Right renal cortex interstitium (tissue), 3 donors: ENCODE data around the gene SUSD6. TPM values are rescaled to one million over a fixed set of nuclear protein-coding genes. Genes with fewer than 3 reads are reported as not detected.
"Not testable (repeated sequence)": the region's sequence is repeated elsewhere in the genome, so short reads cannot be mapped to it uniquely, and the experiment has no call there.

Source experiments
- DNase-seq, 3 donors: peaks; one replicate each; pipeline ENCODE4 v3.0.0-alpha.2; 2013; ENCODE audit warnings: low read depth in 3 of 3, low spot score in 2 of 3
- polyA plus RNA-seq, 3 donors: library from polyadenylated mRNA; unstranded; fragments of 120-200 nt; gene quantifications; one replicate each; pipeline ENCODE4 v1.2.1, GENCODE V29; 2013; ENCODE audit not compliant: insufficient read length in 3 of 3

SUSD6 gene
- polyA plus RNA-seq, 3 donors, result 20.2 to 22.0 (median 20.3) TPM

DNA sequence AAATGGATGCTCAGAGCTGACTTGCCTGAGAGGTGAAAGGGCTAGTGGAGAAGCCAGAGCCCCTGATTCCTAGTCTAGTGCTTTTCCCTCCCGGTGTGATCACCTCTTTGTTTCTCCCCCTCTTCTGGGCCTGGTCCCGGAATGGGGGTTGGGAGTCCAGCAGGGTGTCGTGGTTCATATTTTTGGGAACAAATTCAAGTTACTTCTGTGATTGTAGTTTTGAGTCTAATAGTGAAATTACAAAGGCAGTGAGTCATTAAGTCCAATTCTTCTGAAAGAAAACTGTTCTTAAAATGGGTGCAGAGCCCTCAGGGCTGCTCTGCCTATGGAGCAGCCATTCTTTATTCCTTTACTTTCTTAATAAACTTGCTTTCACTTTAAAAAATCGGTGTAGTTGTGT is 7.6 kb downstream of the SUSD6 start:
- no peak for DNase-seq

DNA sequence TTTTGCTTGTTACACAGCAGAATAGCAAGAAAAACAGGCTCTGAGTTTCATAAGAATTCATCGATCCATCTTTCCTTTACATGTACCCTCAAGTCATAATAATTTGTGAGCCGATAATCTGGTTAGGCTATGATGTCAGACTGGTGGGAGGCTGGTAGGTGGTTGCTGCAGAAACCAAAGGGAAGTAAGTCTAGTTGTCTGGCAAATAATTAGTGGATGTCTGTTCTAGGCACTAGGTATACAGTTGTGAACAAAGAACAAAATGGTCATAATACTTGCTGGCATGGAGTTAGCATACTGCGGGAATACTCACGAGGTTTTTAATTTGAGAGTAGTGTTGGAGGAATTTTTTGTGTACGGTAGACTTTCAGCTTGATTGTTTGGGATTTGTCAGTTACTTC is 8.8 kb downstream of the SUSD6 start:
- DNase-seq, result no peak

DNA sequence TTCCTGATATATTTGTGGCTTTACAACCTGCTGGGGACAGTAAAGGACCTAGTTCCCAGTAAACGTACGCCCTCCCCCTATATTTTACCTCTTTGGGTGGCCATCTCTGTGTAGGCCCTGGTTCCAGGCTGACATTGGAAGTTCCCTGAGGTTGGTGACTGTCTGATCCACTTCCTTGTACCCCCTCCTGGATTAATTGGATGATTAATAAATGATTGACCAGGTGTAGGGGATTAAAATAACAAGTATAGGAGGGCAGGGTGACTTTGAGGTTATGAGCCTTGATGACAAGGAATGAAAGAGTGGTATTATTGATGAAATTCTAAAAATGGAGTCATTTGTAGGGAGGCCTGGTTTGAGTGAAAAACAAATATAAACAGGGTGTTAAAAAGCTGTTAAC is 9.6 kb downstream of the SUSD6 start:
- DNase-seq, result no peak

- DNase-seq, result no peak
Measured at GRCh38 chr14:69624136-69624535, 12.7 kb downstream of the SUSD6 start.

- DNase-seq, result no peak
Measured at GRCh38 chr14:69625299-69626131, 14.1 kb downstream of the SUSD6 start.

DNA sequence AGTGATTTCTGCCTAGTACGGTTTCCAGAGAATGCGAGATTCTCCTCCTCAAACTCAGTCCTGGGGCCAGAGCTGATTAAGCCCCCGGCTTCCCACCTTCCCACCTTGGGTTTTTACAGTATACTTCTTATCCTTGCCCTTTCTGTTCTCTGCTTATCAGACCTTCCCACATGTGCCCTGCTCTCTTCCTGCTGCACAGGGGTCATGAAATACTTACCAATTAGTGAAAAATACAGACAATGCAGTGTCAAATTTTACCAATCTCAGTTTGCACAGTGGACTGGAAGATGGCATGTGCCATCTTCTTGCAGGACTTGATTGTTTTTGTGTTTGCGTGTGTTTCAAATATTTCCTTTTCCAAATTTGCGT is 14.7 kb downstream of the SUSD6 start:
- no peak for DNase-seq

DNA sequence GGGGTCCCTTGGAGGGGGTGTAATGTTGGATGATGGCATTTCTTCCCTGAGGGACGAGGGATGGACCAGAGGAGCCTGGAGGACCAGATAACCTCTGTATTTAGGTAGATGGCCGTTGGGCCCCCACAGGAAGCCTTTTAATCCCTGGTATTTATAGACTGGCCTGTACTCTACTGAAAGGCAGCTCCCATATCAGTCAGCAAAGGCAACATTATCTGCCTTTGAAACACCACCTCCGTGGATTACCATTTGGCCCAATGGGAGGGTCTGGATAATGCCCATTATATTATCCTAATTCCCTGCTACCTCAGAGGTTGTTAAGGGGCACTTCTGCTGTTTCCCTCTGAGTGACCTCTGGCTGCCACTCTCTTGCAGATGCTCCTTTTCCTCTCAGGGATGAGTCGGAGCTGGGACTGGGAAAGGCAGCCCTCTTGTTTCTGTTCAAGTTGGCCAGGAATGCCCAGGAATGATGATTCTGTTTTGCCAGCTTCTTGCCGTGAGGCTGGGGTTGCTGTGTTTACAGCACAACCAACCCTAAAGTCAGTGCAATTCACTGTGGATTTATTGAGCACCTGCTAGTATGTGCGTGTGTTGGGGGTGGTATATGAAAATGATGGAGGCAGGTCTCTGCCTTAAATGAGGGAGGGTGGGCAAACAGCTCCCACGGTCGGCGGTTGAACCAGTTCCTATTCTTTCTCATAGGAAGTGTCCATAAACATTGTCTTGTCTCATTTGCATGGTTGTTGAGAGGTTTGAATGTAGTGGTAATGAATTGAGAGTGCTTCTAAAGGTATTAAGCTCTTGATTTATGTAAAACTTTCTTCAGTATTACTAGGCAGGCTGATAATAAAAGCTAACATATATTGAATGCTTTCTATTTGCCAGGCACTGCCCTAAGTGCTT is 18.1 kb downstream of the SUSD6 start:
- no peak for DNase-seq

DNA sequence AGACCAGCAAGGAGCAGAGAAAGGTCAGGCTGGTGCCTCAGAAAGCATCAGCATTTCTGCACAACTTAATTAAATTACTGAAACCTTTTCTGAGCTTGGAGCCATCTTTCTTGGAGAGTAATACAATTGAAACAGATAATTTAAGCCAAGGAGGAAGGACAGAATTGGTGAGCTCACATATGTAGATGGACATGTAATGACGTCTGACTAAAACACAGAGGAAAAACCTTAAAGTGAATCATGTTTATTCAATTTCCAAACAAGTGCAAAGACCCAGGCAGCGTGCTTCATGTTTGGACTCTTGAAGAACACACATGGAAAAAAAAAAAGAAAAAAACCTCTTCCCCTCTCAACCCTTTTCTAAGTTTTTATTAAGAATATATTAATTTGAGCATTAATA is 19.0 kb downstream of the SUSD6 start:
- no peak for DNase-seq

DNA sequence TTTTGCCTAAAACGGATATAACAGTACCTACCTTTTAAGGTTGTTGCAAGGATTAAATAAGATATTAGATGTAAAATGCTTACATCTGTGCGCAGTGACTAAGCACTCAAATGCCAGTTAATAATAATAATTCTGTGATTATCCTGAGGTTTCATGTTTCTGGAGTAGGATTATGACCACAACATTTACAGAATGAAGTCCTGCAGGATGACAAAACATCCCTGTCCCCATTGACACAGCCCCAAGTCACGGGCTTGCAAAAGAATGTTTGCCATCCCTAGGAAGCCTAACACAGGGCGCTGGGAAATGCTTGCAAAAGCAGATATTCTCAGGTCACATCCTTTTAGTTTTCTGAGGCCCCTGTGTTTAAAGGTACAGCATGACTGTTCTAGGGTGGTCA is 20.1 kb downstream of the SUSD6 start:
- no peak for DNase-seq

DNA sequence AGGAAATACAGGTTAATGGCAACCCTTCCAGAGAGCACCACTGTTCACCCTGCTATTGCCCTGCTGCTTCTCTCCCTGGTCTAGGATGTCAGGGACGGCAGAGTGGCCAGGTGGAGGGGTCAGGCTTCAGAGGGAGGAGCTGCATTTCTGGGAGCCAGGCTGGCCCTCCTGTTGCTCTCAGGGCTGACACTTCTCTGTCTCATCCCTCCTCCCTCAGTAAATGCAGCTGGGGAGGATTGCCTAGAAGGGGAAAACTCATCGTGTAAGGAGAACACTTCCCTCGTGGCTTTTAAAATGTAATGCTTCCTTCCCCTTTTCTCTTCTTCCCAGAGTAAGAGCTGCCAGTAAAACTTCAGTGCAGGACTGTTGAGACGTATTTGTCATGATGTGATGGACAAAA is 20.8 kb downstream of the SUSD6 start:
- no peak for DNase-seq

- no peak for DNase-seq
Measured at GRCh38 chr14:69632593-69633151, 21.3 kb downstream of the SUSD6 start.

DNA sequence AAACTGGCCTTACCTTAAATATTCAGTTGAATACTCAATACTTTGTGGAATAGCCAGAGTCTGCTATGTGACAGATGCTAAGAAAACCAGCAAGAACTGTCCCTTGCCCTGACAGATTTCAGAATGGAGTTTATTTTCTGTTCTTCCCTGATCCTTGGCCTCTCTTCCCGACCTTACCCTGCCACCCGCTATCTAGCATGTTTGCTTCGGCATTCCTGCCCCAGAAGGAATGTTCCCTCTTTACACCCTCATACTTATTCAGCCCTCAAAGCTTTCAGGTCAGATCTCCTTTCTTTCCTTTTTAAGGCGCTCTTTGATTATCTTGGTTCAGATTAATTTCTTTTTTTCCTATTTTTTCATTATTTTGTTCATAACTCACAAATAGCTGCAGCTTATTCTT is 21.8 kb downstream of the SUSD6 start:
- DNase-seq, result no peak

- DNase-seq, result no peak
Measured at GRCh38 chr14:69635981-69636639, 24.7 kb downstream of the SUSD6 start.

GRCh38 chr14:69636718-69637480 is 25.5 kb downstream of the SUSD6 start:
- no peak for DNase-seq

- DNase-seq, result no peak
Measured at GRCh38 chr14:69637503-69638031, 26.2 kb downstream of the SUSD6 start.

DNA sequence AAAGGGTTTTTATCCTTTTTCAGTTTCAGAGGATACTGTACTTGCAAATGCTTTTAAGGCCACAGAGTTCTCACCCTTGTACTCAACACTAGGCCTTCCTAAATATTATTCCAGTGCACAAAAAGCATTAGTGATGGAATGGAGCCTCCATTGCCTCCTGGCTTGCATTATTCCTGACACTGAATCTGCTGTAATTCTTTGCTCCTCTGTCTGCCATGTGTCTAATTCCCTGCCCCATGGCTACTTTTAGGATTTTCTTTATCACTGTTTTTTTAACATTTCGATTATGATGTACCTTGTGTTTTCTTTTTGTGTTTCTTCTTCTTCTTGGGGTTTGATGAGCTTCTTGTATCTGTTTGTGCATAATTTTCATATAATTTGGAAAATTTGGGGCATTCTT is 29.5 kb downstream of the SUSD6 start:
- no peak for DNase-seq

- not testable (repeated sequence) for DNase-seq
Measured at GRCh38 chr14:69642212-69642793, 30.9 kb downstream of the SUSD6 start.

- no peak for DNase-seq
Measured at GRCh38 chr14:69643430-69644200, 32.2 kb downstream of the SUSD6 start.

DNA sequence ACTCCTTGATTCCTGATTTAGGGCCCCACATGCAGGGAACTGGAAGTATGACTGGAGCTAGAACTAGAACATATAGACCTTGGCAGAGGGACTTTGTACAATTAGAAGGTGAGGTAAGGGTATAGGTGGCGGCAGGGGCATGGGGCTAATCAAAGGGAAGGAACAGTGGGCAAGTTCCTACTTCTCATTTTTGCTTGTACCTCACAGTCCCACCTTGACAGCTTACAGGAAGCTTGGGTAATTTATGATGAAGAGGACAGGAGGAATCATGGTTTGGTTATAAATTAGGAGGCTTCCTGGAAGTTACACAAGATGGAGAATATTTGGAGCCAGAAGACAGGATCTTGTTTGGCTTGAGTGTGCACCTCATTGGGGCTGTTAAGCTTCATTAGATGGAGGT is 33.4 kb downstream of the SUSD6 start:
- no peak for DNase-seq
